ENCODE data around the gene ABI3BP.

Gene ABI3BP

GRCh38 chr3:100730524-100730923, 262.7 kb downstream of the ABI3BP start:
- DNase-seq (ENCODE audit: low read depth in 2 of 2), result no peak

GRCh38 chr3:100726706-100727105, 266.5 kb downstream of the ABI3BP start:
- DNase-seq (ENCODE audit: low read depth in 2 of 2), result no peak

GRCh38 chr3:100725935-100726513, 267.2 kb downstream of the ABI3BP start:
- DNase-seq (ENCODE audit: low read depth in 2 of 2), result no peak

- DNase-seq (ENCODE audit: low read depth in 2 of 2), result no peak
Observed at GRCh38 chr3:100720426-100720825, 272.8 kb downstream of the ABI3BP start.

- no peak for DNase-seq (ENCODE audit: low read depth in 2 of 2)
Observed at GRCh38 chr3:100719136-100719535, 274.1 kb downstream of the ABI3BP start.

- DNase-seq (ENCODE audit: low read depth in 2 of 2), result no peak
Observed at GRCh38 chr3:100717637-100718487, 275.4 kb downstream of the ABI3BP start.

GRCh38 chr3:100717063-100717462, 276.2 kb downstream of the ABI3BP start:
- DNase-seq (ENCODE audit: low read depth in 2 of 2), result no peak

GRCh38 chr3:100715176-100715575, 278.0 kb downstream of the ABI3BP start:
- no peak for DNase-seq (ENCODE audit: low read depth in 2 of 2)

- DNase-seq (ENCODE audit: low read depth in 2 of 2), result peak; percentile 31 to 36
Observed at GRCh38 chr3:100710261-100710968, 282.8 kb downstream of the ABI3BP start.

- DNase-seq (ENCODE audit: low read depth in 2 of 2), result peak in 1 of 2 donors; percentile 17
Observed at GRCh38 chr3:100709842-100710260, 283.4 kb downstream of the ABI3BP start.

GRCh38 chr3:100708989-100709841, 284.0 kb downstream of the ABI3BP start, which contains the start of gene TFG:
Gene TFG, plus strand, starts transcription at chr3:100709494. Its CDS starts 4,192 bp downstream, at chr3:100713686.
- DNase-seq (ENCODE audit: low read depth in 2 of 2), result peak; percentile 94 to 95

GRCh38 chr3:100708644-100708988, 284.6 kb downstream of the ABI3BP start:
- no peak for DNase-seq (ENCODE audit: low read depth in 2 of 2)

GRCh38 chr3:100706365-100706764, 286.9 kb downstream of the ABI3BP start:
- no peak for DNase-seq (ENCODE audit: low read depth in 2 of 2)

- DNase-seq (ENCODE audit: low read depth in 2 of 2), result no peak
Observed at GRCh38 chr3:100703865-100704264, 289.4 kb downstream of the ABI3BP start.

- no peak for DNase-seq (ENCODE audit: low read depth in 2 of 2)
Observed at GRCh38 chr3:100702980-100703345, 290.3 kb downstream of the ABI3BP start.

- no peak for DNase-seq (ENCODE audit: low read depth in 2 of 2)
Observed at GRCh38 chr3:100702082-100702979, 290.9 kb downstream of the ABI3BP start.

- no peak for DNase-seq (ENCODE audit: low read depth in 2 of 2)
Observed at GRCh38 chr3:100700708-100701107, 292.5 kb downstream of the ABI3BP start.
